Lower leg skin (tissue), 4 donors: ENCODE data around the gene FUS. TPM values are rescaled to one million over a fixed set of nuclear protein-coding genes. Genes with fewer than 3 reads are reported as not detected.
"Not testable (repeated sequence)": the region's sequence is repeated elsewhere in the genome, so short reads cannot be mapped to it uniquely, and the experiment has no call there.

Source experiments
- DNase-seq, 2 donors: peaks; one replicate each; pipeline ENCODE4 v3.0.0-alpha.2; 2019; ENCODE audit warnings: low spot score in 2 of 2
- H3K4me3 ChIP-seq: fragments of 200-600 bp; sonication (generic); 2 replicates; pipeline ENCODE4 v1.5.1; 2017; ENCODE audit warnings: mild to moderate bottlenecking, low read depth; ENCODE audit not compliant: poor library complexity, severe bottlenecking
- POLR2A ChIP-seq, 2 donors: fragments of 450-650 bp; IDR thresholded peaks; one replicate each; pipeline ENCODE4 v1.6.1; 2016 to 2017; ENCODE audit warnings: antibody characterized with exemption in 2 of 2, mild to moderate bottlenecking in 1 of 2, moderate library complexity in 1 of 2
- WGBS, 2 donors: methylation state at CpG; one replicate each; pipeline ENCODE4 v1.1.5; 2018; 5-methylcytosine and 5-hydroxymethylcytosine counted together
- intact Hi-C: fragments of 100-400 bp; cut with DNase I; formaldehyde crosslinking; loops from one replicate; pipeline ENCODE4 v1.15.0; 2023; ENCODE audit warnings: low total_unique reads
- total RNA-seq, 4 donors: library from RNA; depleted of rRNA; stranded (reverse); fragments of >200 nt; gene quantifications; one replicate each; pipeline ENCODE4 v1.1.0, GENCODE V29; 2016
- TF ChIP-seq, protein P1 (sequence below), 3 donors: fragments of 450-650 bp; IDR thresholded peaks; one replicate each; pipeline ENCODE4 v1.5.1; 2016; ENCODE audit warnings: antibody characterized with exemption in 3 of 3, mild to moderate bottlenecking in 3 of 3, moderate library complexity in 2 of 3

Gene FUS
- total RNA-seq, 4 donors from 2014 or later = 31.9 to 55.8 (median 34.9) TPM

DNA sequence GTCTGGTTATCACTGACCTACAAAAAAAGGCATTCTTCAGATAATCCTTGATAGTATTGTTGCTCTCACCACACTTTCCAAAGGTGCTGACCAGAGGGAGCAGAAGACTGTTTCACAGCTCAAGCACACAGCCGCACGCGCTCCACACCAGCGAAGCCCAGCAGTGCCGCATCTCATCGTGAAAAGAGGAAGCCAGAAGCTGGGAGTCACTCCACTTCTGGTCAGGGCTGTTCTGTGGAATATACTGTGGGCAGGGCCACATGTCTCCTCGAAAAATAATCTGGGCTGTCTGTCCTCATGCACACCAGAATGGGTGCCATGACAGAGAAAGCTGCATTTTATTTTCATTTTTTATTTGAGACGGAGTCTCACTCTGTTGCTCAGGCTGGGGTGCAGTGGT is 22.8 kb upstream of the FUS start:
- 50 to 54% methylated on average over 8 of the region's 8 CpGs for WGBS, 2 donors
- no peak overlapping the region for H3K4me3 ChIP-seq
- no peak for DNase-seq
- TF ChIP-seq, protein P1, sequence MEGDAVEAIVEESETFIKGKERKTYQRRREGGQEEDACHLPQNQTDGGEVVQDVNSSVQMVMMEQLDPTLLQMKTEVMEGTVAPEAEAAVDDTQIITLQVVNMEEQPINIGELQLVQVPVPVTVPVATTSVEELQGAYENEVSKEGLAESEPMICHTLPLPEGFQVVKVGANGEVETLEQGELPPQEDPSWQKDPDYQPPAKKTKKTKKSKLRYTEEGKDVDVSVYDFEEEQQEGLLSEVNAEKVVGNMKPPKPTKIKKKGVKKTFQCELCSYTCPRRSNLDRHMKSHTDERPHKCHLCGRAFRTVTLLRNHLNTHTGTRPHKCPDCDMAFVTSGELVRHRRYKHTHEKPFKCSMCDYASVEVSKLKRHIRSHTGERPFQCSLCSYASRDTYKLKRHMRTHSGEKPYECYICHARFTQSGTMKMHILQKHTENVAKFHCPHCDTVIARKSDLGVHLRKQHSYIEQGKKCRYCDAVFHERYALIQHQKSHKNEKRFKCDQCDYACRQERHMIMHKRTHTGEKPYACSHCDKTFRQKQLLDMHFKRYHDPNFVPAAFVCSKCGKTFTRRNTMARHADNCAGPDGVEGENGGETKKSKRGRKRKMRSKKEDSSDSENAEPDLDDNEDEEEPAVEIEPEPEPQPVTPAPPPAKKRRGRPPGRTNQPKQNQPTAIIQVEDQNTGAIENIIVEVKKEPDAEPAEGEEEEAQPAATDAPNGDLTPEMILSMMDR (IDR thresholded peaks at IDR 0.05) = no peak
- no peak for TF ChIP-seq POLR2A (IDR thresholded peaks at IDR 0.05)
- intact Hi-C loops = loop anchor here (10.0 kb wide), 1 partner anchor 278 kb away; no protein-coding TSS in a partner anchor

DNA sequence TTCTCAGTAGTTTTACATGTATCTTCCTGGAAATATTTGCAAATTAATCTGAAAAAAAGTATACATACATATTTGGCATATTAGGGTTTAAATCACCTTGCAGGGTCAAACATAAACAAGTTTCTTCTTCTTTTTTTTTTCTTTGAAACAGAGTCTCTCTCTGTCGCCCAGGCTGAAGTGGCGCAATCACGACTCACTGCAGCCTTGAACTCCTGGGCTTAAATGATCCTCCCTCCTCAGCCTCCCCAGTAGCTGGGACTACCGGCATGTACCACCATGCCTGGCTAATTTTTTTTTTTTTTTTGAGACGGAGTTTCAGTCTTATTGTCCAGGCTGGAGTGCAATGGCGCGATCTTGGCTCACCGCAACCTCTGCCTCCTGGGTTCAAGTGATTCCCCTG is 12.6 kb upstream of the FUS start:
- TF ChIP-seq POLR2A (IDR thresholded peaks at IDR 0.05) = no peak
- TF ChIP-seq, protein P1 (IDR thresholded peaks at IDR 0.05) = no peak
- no peak for DNase-seq
- WGBS, 2 donors = 90 to 91% methylated on average over 8 of the region's 8 CpGs
- intact Hi-C loops = no loop called here
- H3K4me3 ChIP-seq = no peak overlapping the region

DNA sequence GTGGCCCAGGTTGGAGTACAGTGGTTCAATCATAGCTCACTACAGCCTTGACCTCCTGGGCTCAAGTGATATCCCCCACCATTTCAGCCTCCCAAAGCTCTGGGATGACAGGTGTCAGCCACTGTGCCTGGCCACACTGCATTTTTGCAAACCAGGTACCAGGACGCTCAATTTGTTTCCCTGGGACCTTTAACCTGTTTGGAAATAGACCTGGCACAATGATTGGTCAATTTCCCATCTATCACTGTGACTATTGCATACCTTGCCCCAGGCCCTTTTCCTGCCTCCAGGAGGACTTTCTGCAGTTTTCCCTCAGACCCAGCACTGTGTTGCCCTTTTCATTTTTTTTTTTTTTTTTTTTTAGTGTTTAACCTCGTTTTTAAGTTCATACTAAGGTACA is 11.1 kb upstream of the FUS start:
- DNase-seq = no peak
- TF ChIP-seq POLR2A (IDR thresholded peaks at IDR 0.05) = no peak
- TF ChIP-seq, protein P1 (IDR thresholded peaks at IDR 0.05) = no peak
- intact Hi-C loops = no loop called here
- 57 to 60% methylated on average over 2 of the region's 2 CpGs for WGBS, 2 donors
- no peak overlapping the region for H3K4me3 ChIP-seq

DNA sequence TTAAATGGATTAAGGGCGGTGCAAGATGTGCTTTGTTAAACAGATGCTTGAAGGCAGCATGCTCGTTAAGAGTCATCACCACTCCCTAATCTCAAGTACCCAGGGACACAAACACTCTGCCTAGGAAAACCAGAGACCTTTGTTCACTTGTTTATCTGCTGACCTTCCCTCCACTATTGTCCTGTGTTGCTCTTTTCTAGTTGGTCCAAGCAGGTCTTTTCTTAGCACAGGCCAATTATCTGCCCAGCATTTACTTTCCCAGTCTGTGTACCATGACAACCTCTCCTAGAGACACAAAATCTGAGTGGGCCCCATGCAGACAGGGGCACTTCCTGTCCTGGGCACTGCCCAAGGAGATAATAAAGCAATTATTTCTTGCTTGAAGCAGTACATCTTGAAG is 9.9 kb upstream of the FUS start:
- WGBS, 2 donors = no CpG with 5 or more reads among the region's 2 CpGs
- not testable (repeated sequence) for H3K4me3 ChIP-seq, DNase-seq
- intact Hi-C loops = loop anchor here (10.0 kb wide), 1 partner anchor 275 kb away; the partner anchor contains the start of gene ZNF843

DNA sequence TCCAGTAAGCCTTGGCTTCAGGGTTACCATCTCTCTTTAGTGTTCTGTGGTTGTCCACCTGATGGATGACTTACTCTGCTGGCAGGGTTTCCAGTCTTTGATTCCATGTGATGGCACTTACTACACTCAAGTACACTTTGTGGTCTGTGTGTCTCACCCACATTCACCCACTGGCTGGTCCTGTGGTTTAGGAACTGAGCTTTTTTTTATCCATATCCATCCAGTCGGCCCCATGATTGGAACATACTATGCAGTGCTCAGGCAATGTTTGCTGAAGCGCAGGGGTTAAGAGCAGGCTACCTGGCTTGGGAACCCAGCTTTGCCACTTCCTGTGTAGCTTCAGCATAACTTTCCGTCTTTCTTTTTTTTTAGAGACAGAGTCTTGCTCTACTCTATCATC is 2.8 kb upstream of the FUS start:
- no peak overlapping the region for H3K4me3 ChIP-seq
- DNase-seq = no peak
- intact Hi-C loops = loop anchor here (10.0 kb wide), 1 partner anchor 268 kb away; the partner anchor contains the start of gene ZNF843
- 55 to 69% methylated on average over 3 of the region's 3 CpGs for WGBS, 2 donors
- no peak for TF ChIP-seq POLR2A (IDR thresholded peaks at IDR 0.05)
- TF ChIP-seq, protein P1 (IDR thresholded peaks at IDR 0.05) = no peak

DNA sequence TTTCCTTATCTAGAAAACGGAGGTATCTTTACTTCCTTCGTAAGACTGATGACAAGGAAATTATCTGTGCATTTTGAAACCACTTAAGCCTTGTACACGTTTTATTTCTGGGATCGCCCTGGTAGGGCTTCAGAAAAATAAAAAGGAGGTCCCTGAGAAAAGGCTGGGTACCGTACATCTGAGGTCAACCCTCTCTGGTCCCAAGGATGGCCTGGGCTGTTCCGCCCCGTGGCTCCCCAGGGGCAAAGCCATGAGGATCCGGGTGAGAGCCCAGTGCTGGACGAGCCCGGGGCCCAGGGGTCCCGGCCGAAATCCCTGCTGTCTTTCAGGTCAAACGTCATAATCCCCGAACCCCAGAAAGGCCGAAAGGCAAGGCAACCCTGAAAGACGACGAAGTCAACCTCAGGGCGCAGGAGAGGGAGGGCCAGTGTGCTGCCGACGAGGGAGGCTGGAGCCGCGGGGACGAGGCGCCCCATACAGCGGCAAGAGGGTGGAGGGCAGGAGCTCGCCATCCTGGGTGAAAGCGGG is 656 bp upstream of the FUS start:
- WGBS, 2 donors = 4 to 9% methylated on average over 15 to 27 of the region's 27 CpGs
- peak overlapping the region; percentile 65 for H3K4me3 ChIP-seq
- intact Hi-C loops = loop anchor here (10.0 kb wide), 1 partner anchor 266 kb away; the partner anchor contains the start of gene ZNF843
- TF ChIP-seq, protein P1 (IDR thresholded peaks at IDR 0.05) = no peak
- peak in 1 of 2 donors; percentile 4 for TF ChIP-seq POLR2A (IDR thresholded peaks at IDR 0.05)
- DNase-seq = peak in 1 of 2 donors; percentile 87
